ENCODE results near the gene SEC22C.

The SEC22C gene

DNA sequence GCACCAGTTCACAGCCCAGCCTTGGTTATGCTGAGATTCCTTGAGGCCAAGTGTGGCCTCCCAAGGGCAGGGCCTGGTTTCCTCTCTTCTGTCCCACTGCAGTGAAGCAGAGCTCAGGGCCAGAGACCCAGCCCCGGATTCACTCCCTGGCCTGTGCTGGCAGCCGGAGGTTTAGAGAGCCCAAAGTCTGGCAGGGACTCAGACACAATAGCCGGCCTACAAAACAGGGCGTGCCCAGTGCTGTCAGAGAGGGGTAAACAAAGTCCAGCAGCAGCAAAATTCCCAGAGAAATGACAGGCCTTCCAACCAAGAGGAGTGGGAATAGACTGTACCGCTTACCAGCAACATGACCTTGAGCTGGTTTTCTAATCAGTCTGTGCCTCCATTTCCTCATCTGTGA lies 65.3 kb downstream of the SEC22C start:
- no peak for TF ChIP-seq CTCF (IDR thresholded peaks at IDR 0.05; ENCODE audit: low read depth, low read length)
- H3K4me3 ChIP-seq (ENCODE audit: low read depth, low read length): no peak overlapping the region

DNA sequence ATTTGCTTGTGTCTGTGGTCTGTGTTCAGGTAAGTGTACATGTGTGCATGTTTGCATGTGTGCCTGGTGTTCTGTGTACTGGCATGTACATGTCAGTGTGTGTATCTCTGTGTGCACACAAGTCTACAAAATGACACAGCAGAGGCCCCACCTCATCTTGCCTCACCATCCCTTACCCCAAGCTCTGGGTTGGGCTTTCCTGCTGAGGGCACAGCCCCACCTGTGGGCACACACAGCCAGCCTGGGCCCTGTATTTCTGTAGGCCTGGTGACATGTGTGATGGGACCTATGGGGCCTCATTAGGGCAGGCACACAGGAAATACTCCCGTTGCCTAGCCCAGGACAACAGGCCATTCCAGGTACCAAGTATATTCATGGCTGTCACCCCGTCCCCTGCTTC lies 65.8 kb downstream of the SEC22C start:
- no peak overlapping the region for H3K4me3 ChIP-seq (ENCODE audit: low read depth, low read length)
- no peak for TF ChIP-seq CTCF (IDR thresholded peaks at IDR 0.05; ENCODE audit: low read depth, low read length)

GRCh38 chr3:42515391-42515916 lies 66.3 kb downstream of the SEC22C start:
- no peak overlapping the region for H3K4me3 ChIP-seq (ENCODE audit: low read depth, low read length)
- no peak for TF ChIP-seq CTCF (IDR thresholded peaks at IDR 0.05; ENCODE audit: low read depth, low read length)

GRCh38 chr3:42514876-42515275 lies 66.9 kb downstream of the SEC22C start:
- H3K4me3 ChIP-seq (ENCODE audit: low read depth, low read length): no peak overlapping the region
- no peak for TF ChIP-seq CTCF (IDR thresholded peaks at IDR 0.05; ENCODE audit: low read depth, low read length)

- TF ChIP-seq CTCF (IDR thresholded peaks at IDR 0.05; ENCODE audit: low read depth, low read length): no peak
Measured at GRCh38 chr3:42513521-42513920, 68.2 kb downstream of the SEC22C start.

DNA sequence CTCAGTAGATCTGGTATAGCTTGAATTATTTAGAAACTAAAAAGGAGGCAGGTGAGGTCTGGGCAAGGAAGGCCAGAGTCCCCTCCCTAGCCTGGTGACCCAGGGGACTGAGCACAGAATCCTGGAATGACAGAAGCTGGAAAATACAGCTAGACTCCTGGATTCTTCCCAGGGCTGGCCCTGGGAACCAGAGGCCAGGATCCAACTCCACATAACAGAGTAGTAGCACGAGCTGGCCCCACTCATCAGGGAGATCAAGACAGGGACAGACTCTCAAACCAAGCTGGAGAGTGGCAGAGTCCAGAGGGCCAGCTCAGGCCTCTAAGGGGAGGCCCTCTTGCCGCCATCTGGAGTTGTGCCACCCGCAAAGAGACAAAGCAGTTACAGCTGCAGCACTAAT lies 68.6 kb downstream of the SEC22C start:
- H3K4me3 ChIP-seq (ENCODE audit: low read depth, low read length): no peak overlapping the region
- no peak for TF ChIP-seq CTCF (IDR thresholded peaks at IDR 0.05; ENCODE audit: low read depth, low read length)

More at GRCh38 chr3:42513521-42513920, 68.2 kb downstream of the SEC22C start:
- H3K4me3 ChIP-seq (ENCODE audit: low read depth, low read length): no peak overlapping the region

DNA sequence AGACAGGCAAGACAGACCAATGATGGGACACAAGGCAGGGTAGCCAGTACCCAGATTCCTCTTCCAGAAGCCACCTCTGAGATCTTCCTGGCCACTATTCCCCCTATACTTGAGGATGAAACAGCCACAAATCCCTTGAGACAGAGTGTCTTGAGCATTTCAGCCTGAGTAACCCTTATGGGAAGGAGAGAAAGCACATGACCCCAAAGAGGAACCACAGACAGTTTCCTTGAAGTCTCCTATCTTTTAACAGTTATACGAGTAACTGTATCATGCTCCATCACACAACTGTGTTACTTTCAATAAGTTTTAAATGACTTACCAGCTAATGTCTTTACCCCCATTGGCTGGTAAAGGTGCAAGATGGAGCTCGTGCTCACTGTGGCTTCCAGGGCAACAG lies 70.0 kb downstream of the SEC22C start:
- TF ChIP-seq CTCF (IDR thresholded peaks at IDR 0.05; ENCODE audit: low read depth, low read length): no peak
- no peak overlapping the region for H3K4me3 ChIP-seq (ENCODE audit: low read depth, low read length)

All from WI38 (cell line).